Measurements from ENCODE around the gene CHRM5.

DNA sequence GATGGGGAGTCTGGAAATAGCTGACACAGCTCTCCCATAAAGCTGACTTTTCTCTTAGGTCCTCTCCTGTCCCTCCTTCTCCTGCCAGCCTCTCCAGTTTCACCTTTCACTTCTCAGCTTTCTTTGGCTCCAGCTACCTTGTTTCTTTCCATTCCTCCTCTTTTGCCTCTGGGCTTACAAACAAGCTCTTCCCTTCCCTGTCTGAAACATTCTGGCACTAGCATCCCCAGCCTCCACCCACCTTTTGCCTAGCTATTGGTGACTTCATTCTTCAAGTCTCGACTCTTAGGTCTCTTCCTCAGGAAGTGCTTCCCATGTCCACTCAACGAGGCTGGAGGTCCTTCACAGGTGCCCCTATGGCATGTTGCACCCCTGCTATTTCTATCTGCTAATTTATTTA, 91.2 kb downstream of the CHRM5 start:
- TF ChIP-seq, protein P1, sequence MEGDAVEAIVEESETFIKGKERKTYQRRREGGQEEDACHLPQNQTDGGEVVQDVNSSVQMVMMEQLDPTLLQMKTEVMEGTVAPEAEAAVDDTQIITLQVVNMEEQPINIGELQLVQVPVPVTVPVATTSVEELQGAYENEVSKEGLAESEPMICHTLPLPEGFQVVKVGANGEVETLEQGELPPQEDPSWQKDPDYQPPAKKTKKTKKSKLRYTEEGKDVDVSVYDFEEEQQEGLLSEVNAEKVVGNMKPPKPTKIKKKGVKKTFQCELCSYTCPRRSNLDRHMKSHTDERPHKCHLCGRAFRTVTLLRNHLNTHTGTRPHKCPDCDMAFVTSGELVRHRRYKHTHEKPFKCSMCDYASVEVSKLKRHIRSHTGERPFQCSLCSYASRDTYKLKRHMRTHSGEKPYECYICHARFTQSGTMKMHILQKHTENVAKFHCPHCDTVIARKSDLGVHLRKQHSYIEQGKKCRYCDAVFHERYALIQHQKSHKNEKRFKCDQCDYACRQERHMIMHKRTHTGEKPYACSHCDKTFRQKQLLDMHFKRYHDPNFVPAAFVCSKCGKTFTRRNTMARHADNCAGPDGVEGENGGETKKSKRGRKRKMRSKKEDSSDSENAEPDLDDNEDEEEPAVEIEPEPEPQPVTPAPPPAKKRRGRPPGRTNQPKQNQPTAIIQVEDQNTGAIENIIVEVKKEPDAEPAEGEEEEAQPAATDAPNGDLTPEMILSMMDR (IDR thresholded peaks at IDR 0.05) = no peak
- TF ChIP-seq POLR2A (IDR thresholded peaks at IDR 0.05) = no peak
